HCEC 1CT (cell line): ENCODE results near the gene SERPINA4.

Source experiments
- DNase-seq: peaks from one replicate; pipeline ENCODE4 v3.0.0-alpha.2; 2017

The SERPINA4 gene

GRCh38 chr14:94542811-94543440 lies 18.3 kb upstream of the SERPINA4 start:
- DNase-seq: no peak

- DNase-seq: no peak
These were observed 17.7 kb upstream of the SERPINA4 start for GRCh38 chr14:94543449-94544124.

GRCh38 chr14:94544726-94545125 lies 16.5 kb upstream of the SERPINA4 start:
- DNase-seq: no peak

GRCh38 chr14:94545131-94545841 lies 16.0 kb upstream of the SERPINA4 start:
- no peak for DNase-seq

GRCh38 chr14:94547151-94547680 lies 14.0 kb upstream of the SERPINA4 start:
- DNase-seq: no peak

GRCh38 chr14:94547726-94548125 lies 13.5 kb upstream of the SERPINA4 start:
- no peak for DNase-seq

GRCh38 chr14:94548131-94548998 lies 12.9 kb upstream of the SERPINA4 start:
- DNase-seq: no peak

GRCh38 chr14:94548999-94549985 lies 11.9 kb upstream of the SERPINA4 start:
- DNase-seq: peak; percentile 26

GRCh38 chr14:94550041-94550440 lies 11.2 kb upstream of the SERPINA4 start:
- no peak for DNase-seq

- DNase-seq: no peak
These were observed 5.3 kb upstream of the SERPINA4 start for GRCh38 chr14:94555991-94556390.

- DNase-seq: no peak
These were observed 3.9 kb upstream of the SERPINA4 start for GRCh38 chr14:94557327-94557726.

- no peak for DNase-seq
These were observed 2.4 kb upstream of the SERPINA4 start for GRCh38 chr14:94558842-94559241.

- DNase-seq: no peak
These were observed 1.5 kb upstream of the SERPINA4 start for GRCh38 chr14:94559638-94560290.

GRCh38 chr14:94560291-94560665 lies 964 bp upstream of the SERPINA4 start:
- DNase-seq: no peak

- no peak for DNase-seq
These were observed 391 bp downstream of the SERPINA4 start for GRCh38 chr14:94561656-94562010.

GRCh38 chr14:94562022-94562421 lies 780 bp downstream of the SERPINA4 start:
- DNase-seq: no peak

- DNase-seq: no peak
These were observed 2.0 kb downstream of the SERPINA4 start for GRCh38 chr14:94562941-94563883.

GRCh38 chr14:94564381-94564780 lies 3.1 kb downstream of the SERPINA4 start:
- no peak for DNase-seq

GRCh38 chr14:94568186-94568585 lies 6.9 kb downstream of the SERPINA4 start:
- no peak for DNase-seq
